GM21529 (cell line): ENCODE results near the gene MPP2.
"Not testable (repeated sequence)": the region's sequence is repeated elsewhere in the genome, so short reads cannot be mapped to it uniquely, and the experiment has no call there.

ENCODE experiments used
- ATAC-seq: cut with Tn5 transposase; IDR thresholded peaks from one replicate; pipeline ENCODE4 v1.9.1; 2021; ENCODE audit not compliant: unreplicated experiment

MPP2 gene

DNA sequence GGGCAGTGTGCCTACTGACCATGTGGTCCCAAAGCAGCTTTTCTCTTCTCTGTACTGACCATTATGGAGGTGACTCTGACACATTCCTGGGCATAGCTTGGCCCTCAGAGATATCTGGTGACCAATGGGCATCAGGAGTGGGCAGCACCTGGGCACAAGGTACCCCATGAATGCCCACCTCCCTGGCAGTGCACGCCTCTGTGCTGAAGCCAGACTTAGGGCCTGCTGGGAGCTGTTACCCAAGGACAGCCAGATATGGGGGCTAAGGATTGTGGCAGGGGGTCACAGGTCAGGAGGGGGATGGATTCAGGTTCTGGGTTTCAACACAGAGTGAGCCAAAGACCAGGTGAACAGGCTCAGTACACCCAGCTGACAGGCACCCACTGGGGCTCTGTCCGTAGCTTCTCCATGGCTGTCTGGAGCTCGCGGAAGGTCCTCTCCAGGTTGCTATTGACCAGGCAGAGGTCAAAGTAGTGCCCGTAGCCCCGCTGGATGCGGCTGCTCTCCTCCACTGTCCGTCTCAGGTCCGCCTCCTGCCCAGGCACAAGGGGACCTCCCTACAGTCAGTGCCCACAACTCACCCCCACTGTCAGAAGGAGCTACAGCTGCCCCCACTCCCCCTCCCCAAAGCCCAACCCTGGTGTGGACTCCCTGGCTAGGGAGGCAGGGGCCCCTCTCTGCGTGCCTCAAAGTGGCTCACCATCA, 29.7 kb downstream of the MPP2 start:
- ATAC-seq, result no peak

DNA sequence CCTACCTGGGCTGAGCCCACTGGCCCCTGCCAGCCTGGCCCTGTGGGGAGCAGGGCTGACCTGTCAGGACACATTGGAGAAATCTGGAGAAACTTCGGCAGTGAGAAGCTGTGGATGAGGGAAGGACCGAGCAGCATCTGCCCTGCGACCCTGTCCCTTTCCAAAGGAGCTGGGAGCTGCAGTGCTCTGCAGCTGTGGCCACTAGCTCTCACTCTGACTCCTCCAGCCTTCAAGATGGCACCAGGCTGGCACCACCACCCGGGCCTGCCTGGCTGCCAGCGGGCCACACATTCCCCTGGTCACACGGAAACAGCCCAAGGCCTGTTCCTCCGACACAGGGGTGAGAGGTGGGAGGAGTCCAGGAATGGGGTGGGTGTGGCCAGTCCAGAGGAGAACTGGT, 30.3 kb downstream of the MPP2 start:
- no peak for ATAC-seq

DNA sequence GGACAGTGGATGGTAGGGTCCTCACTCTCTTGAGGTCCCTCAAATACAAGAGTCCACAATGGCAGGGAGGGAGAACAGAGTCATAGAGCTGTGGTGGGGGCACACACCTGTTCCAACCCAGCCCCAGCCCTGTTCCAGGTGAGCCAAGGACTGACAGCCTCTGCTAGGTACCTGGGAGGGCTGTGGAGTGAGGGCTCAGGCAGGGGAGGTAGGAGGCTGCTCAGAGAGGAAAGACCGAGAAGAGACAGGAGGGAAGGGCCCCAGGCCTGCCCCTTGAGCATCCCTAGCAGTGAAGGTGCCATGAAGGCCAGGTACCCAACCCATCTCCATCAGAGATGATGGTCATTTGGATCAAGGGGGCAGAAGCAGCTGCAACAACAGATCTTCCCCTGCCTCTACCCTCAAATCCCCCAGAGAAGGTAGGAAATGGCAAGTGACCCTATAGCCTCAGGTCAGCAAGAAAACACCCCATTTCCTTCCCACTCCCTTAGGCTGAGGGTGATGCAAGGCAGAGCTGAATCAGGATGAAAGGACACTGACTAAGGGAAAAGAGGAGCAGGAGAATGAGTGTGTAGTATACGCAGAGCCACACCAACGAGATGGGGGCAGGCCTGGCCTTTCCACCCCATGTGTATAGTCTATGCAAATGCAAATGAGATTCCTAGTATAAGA, 31.7 kb downstream of the MPP2 start:
- no peak for ATAC-seq

DNA sequence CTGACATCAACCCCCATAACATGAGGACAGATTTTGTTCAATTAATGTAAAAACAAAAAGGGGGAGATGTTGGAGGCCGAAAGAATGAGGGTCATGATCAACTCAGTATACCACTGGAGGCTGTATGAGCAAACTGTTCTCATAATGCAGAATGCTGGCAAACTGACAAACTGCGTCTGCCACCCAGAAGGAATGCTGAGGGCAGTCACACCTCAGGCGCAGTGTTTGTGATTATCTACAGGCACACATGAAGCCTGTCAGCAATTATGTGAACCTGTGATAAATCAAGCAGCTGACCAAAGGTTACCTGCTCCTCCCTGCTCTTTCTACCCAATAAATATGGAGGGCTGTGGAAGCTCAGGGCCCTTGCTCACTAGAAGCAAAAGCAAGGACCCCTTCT, 33.0 kb downstream of the MPP2 start:
- ATAC-seq, result no peak

DNA sequence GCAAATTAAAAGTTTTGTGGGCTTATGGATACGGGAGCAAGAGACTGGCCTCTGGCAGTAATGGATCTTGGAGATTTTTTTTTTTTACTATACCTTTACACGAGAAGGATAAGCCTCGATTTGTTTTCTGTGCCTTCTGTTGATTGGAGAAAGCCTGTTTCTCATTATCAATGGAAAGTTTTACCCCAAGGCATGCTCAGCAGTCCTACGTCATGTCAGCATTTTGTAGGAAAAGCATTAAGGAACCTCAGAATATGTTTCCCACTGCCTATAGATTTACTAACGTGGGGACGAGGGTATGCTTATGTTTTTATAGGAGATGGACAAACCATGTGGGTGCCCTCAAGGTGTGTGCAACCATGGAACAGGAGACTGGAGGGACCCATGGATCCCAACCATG, 33.5 kb downstream of the MPP2 start:
- ATAC-seq, result no peak

DNA sequence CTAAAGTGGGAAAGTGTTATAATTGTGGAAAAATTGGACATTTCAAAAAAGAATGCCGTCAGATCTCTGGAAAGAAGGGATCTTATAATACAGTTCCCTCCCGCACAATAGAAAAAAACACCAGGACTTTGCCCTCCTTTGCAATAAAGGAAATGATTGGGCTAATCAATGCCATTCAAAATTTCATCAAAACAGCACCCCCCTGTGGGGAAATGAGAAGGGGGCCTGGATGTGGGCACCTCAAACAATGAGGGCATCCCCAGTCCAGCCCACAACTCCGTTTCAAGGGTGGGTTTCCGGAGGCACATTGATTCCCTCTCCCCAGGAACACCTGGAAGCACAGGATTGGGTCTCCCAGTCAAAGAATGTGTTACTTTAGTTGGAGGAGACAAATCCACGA, 34.2 kb downstream of the MPP2 start:
- no peak for ATAC-seq

DNA sequence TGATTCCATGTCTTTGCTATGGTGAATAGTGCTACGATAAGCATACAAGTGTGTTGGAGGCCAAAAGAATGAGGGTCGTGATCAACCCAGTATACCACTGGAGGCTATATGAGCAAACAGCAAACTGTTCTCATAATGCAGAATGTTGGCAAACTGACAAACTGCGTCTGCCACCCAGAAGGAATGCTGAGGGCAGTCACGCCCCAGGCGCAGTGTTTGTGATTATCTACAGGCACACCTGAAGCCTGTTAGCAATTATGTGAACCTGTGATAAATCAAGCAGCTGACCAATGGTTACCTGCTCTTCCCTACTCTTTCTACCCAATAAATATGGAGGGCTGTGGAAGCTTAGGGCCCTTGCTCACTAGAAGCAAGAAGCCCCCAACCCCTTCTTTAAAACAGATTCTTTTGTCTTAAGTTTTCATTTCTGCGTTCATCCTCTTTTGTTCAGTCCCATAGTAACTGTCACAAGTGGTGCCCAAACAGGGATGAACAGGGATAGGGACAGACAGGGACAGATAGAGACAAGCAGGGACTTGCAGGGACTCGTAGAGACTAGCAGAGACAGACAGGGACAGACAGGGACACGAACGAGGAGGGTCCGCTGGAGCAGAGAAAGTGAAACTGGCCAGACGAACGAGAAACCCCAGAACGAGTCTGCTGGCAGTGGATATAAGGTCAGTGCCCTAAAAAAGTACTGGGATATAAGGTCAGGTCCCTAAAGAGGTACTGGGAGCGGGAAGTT, 35.2 kb downstream of the MPP2 start:
- no peak for ATAC-seq

DNA sequence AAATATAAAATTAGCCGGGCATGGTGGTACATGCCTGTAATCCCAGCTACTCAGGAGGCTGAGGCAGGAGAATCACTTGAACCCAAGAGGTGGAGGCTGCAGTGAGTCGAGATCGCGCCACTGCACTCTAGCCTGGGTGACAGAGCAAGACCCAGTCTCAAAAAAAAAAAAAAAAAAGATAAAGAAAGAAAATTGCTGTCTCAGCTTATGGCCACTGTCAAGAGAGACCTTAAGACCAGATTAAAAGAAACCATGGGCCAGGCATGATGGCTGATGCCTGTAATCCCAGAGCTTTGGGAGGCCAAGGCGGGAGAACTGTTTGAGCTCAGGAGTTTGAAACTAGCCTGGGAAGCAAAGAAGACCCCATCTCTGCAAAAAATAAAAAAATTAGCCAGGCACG, 38.3 kb downstream of the MPP2 start:
- ATAC-seq, result not testable (repeated sequence)

DNA sequence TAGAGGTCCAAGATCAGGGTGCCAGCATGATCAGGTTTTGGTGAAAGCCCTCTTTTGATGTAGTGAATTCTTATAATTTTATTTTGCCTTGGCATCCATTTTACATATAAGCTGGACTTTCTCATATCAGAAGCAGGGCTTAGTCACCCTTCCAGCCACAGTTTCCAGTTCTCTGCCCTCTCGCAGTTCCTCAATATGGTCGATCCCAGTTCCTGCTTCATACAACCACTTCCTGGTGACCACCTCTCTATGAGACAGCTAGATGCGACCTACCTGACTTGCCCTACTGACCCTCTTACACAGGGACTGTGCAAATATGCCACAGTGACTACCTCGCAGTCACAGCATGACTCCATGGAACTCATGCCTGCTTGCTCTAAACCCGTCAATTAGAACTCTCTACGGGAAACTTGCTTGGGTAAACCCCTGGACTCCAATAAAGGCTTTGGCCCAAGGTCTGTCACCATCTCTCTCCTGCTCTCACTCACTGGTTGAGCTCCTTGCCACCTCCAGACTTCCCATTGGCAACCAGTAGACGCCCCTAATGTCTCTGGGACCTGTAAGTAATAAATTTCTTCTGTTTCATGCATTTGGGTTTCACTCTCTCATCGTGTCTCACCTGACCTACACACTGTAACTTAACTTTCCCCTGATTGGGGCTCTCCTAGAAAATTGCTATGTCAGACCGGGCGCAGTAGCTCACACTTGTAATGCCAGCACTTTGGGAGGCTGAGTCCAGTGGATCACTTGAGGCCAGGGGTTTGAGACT, 38.9 kb downstream of the MPP2 start:
- no peak for ATAC-seq

DNA sequence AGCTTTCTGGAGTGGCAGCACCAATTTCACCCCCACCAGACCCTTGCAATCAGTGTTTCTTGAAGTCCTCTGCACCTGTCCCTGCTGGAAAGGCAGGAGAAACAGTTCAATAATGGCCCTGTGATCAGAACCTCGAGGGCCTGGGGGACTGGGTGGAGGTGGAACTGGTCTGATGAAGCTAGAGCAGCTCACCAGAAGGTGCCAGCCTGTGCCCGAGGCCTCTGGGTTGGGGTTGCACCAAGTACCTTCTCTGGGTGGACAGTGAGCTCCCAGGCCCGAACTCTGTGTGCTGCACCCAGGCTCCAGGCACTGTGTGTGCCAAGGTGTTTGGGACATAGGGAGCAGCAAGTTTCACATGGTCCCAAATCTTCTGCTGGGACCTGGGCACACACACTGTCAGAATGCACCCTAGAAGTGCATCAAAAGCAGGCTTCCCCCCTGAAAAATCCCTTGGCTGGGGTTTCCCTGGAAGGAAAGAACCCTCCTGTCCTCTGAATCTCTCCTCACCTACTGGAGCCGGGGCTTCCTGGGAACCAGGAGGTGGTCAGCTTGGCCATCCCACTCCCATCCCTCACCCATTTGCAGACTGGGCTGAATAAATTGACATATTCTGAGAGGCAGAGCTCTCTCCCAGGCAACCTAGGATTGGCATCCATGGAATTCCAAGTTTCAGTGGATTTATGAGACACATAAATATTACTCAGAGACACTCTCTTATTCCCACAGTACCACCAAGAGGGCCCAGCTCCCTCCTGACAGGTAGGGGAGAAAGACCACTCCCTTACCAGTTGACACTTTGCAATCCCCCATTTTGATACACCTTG, 43.0 kb downstream of the MPP2 start:
- ATAC-seq, result no peak

DNA sequence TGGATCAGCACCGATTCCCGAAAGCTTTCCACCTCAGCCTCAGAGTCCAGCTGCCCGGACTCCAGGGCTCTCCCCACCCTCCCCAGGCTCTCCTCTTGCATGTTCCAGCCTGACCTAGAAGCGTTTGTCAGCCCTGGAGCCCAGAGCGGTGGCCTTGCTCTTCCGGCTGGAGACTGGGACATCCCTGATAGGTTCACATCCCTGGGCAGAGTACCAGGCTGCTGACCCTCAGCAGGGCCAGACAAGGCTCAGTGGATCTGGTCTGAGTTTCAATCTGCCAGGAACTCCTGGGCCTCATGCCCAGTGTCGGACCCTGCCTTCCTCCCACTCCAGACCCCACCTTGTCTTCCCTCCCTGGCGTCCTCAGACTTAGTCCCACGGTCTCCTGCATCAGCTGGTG, 45.4 kb downstream of the MPP2 start:
- ATAC-seq, result no peak

DNA sequence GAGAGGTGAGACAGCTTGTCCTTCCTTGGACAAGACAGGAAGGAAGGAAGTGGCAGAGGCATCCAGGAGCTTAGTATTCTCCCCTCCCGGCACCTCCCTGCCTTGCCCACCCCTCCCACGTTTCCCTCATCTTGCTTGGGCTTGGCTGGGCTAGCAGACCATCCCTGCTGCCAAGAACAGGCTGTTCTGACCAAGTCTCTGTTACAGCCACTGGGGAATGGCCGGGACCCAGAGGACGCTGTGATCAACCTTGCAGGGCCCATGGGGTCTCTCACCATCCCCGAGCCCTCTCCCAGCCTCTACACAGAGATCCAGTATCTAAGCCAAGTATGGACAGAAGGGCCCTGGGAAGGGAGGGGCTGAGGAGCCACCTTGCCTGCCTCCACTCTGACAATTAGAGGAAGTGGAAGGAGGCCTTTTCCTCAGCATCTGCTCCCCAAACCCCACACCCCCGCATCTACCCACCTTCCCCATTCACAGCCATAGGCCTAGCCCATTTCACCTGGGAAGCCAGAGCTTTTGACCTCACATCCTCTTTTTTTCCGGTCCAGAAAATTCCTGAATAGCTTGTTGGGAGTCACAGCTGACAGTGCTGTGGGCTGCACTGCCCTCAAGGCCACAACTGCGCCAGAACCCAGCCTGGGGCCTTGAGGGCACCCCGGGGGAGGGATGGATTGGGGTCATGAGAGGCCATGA, 46.3 kb downstream of the MPP2 start:
- no peak for ATAC-seq

DNA sequence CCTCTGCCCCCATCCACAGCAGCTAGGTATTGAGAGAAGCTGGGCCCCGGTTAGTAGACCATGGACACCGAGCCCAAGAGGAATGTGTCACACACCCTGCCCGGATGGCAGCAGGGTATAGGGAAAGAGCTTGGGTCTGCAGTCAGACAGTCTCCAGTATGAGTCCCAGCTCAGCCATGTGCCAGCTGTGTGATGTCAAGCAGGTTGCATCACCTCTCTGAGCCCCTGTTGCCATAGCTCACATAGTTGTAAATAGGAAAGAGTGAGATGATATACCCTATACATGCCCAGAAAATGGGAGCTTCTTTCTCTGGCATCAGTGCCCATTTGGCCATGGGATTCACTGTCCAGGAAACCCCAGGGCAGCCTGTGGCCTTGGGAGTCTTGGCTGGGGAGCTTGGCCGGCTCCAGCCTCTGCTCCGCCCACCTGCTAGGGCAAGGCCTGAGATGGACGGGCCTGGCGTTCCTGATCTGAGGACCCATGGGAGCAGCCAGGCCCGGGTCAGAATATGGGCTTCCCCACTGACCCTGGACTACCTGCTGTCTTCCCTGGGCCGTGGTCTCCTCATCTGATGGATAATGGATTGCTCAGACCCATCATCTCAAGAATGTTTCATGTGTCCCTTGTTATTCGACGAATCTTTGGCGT, 47.1 kb downstream of the MPP2 start:
- no peak for ATAC-seq

DNA sequence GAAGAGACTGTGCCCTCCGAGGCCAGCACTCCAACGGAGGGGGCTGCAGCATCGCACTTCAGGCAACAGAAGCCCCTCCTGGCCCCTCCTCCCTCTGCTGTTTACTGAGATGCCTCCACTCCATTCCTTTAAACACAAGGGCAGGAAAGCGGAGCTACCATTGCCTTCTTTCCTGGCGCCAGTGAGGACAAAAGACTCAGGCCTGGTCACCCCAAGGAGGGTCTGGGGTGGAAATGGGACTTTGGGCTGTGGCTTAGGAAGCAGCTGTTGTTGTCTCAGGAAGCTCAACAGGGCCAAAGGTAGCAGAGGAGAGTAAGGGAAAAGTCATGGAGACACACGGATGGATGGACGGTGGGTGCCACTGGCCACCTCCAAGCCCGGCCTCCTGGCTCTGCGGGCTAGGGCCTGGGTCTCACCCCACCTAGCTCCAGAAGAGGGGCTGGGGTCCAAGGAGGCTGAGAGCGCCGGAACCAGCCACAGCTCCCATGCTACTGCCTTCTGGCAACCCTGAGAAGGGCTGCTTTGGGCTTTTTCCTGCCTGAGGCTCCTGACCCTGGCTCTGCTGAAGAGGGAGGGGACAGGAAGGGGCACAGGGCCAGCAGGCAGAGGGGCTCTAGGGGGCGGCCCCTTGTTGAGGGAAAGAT, 49.3 kb downstream of the MPP2 start:
- no peak for ATAC-seq

DNA sequence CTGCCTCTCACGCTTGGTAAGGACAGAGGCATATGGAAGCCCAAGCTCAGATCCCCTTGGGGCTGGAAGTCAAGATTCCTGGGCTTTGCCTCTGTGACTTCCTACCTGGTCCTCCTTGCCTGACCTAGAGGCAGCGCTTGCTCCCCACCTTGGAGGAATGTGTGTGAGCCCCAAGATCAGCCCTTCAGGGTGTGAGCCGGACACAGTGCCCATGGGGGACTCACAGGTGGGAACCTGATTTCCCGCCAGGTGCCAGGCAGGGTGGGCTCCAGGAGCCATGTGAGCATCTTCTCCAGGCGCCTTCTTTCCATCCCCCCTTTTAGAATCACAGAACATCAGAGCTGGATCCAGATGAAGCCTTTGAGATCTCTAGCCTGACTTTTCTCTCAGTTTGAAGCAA, 50.2 kb downstream of the MPP2 start:
- ATAC-seq, result no peak

DNA sequence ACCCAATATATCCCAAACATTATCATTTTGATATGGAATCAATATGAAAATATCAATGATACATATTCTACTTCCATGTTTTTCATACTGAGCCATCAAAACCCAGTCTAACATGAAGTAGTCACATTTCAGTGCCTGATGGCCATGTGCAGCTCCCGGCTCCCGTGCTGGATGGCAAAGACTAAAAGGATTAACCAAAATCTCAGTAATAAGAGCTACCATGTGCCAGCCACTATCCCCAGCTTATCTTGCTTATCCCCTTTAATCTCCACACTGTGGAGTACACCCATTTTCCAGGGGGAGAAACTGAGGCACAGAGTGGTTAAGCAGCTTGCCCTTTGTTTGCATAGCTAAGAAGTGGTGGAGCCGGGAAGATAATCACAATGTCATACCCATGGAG, 51.2 kb downstream of the MPP2 start:
- ATAC-seq, result no peak

DNA sequence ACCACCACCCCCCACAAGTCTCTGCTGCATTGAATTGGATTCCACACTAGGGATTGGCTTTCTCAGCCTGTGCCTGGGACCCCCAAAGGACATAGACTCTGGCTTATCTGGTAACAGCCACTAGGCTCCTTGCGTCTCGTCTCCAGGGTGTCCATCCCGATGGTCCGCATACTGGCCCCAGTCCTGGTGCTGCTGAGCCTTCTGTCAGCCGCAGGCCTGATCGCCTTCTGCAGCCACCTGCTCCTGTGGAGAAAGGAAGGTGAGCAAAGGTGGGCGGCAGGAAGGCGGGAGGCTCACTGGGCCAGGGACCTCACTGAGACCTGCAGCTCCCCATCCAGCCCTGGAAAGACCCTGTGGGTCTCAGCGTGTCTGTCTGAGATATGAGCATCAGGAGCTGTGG, 52.3 kb downstream of the MPP2 start:
- no peak for ATAC-seq

DNA sequence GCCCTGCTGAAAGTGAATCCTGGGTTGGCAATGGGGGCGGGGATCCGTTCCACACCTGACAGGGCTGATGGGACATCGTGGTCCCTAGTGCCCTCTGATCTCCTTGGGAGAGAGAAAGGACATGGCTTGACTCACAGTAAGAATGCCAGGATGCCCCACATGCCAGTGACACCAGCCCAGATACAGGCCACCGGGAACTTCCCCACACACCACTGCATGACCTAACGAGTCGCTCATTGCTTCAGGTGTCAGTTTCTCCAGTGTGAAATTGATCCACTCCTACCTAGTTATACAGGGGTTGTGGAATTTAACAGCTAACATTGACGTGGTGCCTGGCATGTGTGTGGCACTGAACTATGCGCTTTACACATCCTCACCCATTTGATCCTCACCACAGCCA, 52.8 kb downstream of the MPP2 start:
- ATAC-seq, result no peak

DNA sequence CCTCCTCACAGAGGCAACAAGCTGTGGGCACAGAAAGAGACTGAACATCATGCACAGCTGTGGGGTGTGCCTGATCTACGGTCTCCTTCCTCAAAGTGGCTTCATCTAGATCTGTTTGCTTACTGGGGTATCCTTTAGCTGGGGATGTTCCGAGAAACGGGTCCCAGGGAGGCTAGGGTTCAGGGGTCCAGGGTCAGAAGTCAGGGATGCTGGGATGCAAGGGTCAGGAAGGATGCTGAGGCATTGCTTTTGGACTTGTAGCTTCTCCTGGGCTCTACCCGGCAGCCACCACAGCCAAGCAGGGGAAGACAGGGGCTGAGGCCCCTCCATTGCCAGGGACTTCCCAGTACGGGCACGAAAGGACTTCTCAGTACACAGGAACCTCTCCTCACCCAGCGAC, 53.8 kb downstream of the MPP2 start:
- no peak for ATAC-seq
